GM04504 (cell line): ENCODE measurements around the gene TMEM203.
"Not testable (repeated sequence)": the region's sequence is repeated elsewhere in the genome, so short reads cannot be mapped to it uniquely, and the experiment has no call there.

Experiments used
- DNase-seq: peaks from one replicate; pipeline ENCODE4 v3.0.0-alpha.2; 2012; ENCODE audit warnings: low read depth

The TMEM203 gene

GRCh38 chr9:137205126-137206069 lies at the start of gene TMEM203, which contains the start of gene NDOR1:
Gene TMEM203 (minus strand): TSS chr9:137205648. CDS start chr9:137205414, 234 bp downstream.
Gene NDOR1 (plus strand): TSS chr9:137205700. CDS start chr9:137205778, 78 bp downstream.
- DNase-seq: peak; percentile 59

- peak; percentile 76 for DNase-seq
Observed at GRCh38 chr9:137254624-137255447, 49.4 kb upstream of the TMEM203 start, which contains the start of gene NELFB. Gene NELFB (plus strand): TSS chr9:137255327.

- no peak for DNase-seq
Observed at GRCh38 chr9:137253717-137254623, 48.5 kb upstream of the TMEM203 start.

GRCh38 chr9:137252555-137253506 lies 47.4 kb upstream of the TMEM203 start:
- no peak for DNase-seq

- no peak for DNase-seq
Observed at GRCh38 chr9:137251490-137252268, 46.2 kb upstream of the TMEM203 start.

GRCh38 chr9:137251194-137251461 lies 45.7 kb upstream of the TMEM203 start, which contains the start of gene STPG3:
Gene STPG3 (plus strand): TSS chr9:137251286. CDS start chr9:137251287, 1 bp downstream.
- no peak for DNase-seq

- DNase-seq: no peak
Observed at GRCh38 chr9:137250329-137251193, 45.1 kb upstream of the TMEM203 start.

GRCh38 chr9:137247916-137248175 lies 42.4 kb upstream of the TMEM203 start:
- no peak for DNase-seq

GRCh38 chr9:137247135-137247915 lies 41.9 kb upstream of the TMEM203 start:
- no peak for DNase-seq

GRCh38 chr9:137245450-137246421 lies 40.3 kb upstream of the TMEM203 start:
- DNase-seq: no peak

GRCh38 chr9:137244486-137245449 lies 39.3 kb upstream of the TMEM203 start:
- DNase-seq: no peak

GRCh38 chr9:137243626-137244485 lies 38.4 kb upstream of the TMEM203 start:
- no peak for DNase-seq

GRCh38 chr9:137243266-137243625 lies 37.8 kb upstream of the TMEM203 start:
- DNase-seq: not testable (repeated sequence)

GRCh38 chr9:137242269-137243203 lies 37.1 kb upstream of the TMEM203 start:
- no peak for DNase-seq
